Parathyroid adenoma (tissue), 2 donors: ENCODE data around the gene SPRED1.

ENCODE experiments used
- H2AFZ ChIP-seq: fragments of 300-600 bp; sonication (generic); one replicate; pipeline ENCODE4 v1.7.0; 2017; ENCODE audit warnings: antibody characterized with exemption, mild to moderate bottlenecking
- H3K27ac ChIP-seq: fragments of 300-600 bp; sonication (generic); one replicate; pipeline ENCODE4 v1.7.0; 2017
- H3K27me3 ChIP-seq: fragments of 300-600 bp; sonication (generic); one replicate; pipeline ENCODE4 v1.7.0; 2017; ENCODE audit warnings: low read length; ENCODE audit not compliant: control insufficient read depth, insufficient read depth
- H3K36me3 ChIP-seq: fragments of 300-600 bp; sonication (generic); one replicate; pipeline ENCODE4 v1.7.0; 2017; ENCODE audit warnings: low read length; ENCODE audit not compliant: control insufficient read depth, insufficient read depth
- H3K4me1 ChIP-seq: fragments of 300-600 bp; sonication (generic); one replicate; pipeline ENCODE4 v1.7.0; 2017; ENCODE audit warnings: control low read depth
- H3K4me2 ChIP-seq: fragments of 300-600 bp; sonication (generic); one replicate; pipeline ENCODE4 v1.7.0; 2017; ENCODE audit warnings: low read length
- H3K4me3 ChIP-seq: fragments of 300-600 bp; sonication (generic); one replicate; pipeline ENCODE4 v1.7.0; 2017; ENCODE audit warnings: low read depth, low read length
- H3K79me2 ChIP-seq: fragments of 300-600 bp; sonication (generic); one replicate; pipeline ENCODE4 v1.7.0; 2017; ENCODE audit warnings: control low read depth
- H3K9ac ChIP-seq: fragments of 300-600 bp; sonication (generic); one replicate; pipeline ENCODE4 v1.7.0; 2017; ENCODE audit warnings: mild to moderate bottlenecking
- H3K9me3 ChIP-seq: fragments of 300-600 bp; sonication (generic); one replicate; pipeline ENCODE4 v1.7.0; 2017; ENCODE audit warnings: low read length; ENCODE audit not compliant: control insufficient read depth
- TF ChIP-seq, protein P1 (sequence below): fragments of 300-600 bp; sonication (generic); IDR thresholded peaks from one replicate; pipeline ENCODE4 v1.7.0; 2017; ENCODE audit warnings: antibody characterized with exemption, mild to moderate bottlenecking
- donor health status: primary hyperparathyroidism.

SPRED1 gene

DNA sequence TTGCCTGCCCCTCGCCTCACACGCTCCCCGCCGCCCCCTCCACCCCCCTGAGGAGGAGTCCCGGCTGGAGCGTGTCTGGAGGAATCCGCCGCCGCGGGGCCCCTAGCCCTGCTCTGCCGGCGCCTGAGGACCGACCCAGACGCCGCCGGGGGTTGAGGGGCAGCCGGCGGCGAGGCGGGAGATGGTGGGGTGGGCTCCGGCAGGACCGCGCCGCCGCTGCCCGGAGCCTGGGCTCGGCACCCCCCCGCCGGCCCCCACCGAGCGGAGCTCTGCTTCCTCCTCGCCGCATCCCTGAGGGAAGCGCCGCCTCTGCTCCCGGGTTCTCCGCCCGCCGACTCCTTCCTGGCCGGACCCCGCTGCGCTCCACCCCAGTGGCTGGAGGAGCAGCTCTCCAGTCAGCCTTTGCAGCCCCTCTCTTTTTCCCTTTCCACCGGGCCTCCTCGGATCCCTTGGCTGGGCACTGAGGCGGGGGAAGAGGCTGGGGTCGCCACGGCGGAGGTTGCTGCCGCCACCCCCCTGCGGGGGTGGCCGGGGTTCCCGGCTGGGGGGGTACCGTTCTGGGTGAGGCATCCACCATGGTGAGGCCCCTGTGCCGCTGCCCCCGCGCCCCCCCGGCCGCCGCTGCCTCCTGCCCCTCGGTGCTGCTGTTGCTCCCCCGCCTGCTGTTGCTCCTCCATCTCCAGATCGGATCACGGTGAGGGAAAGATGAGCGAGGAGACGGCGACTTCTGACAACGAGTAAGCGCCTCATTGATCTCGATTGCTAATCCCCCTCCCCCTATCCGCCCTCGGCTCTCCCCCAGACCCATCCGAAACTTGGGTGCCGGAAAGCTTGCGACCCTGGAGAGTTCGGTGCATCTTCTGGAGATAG, at the start of gene SPRED1:
SPRED1 (plus strand) TSS at position 356 of the 870 bp plus-strand sequence; CDS start at position 706, 350 bp downstream.
- Histone ChIP-seq H3K27ac (peak within 1 kb of the TSS; percentile 95), H3K36me3 (no peaks in the 10 kb centered on the region), H3K9ac (peak within 1 kb of the TSS; percentile 76), H2AFZ (peak within 1 kb of the TSS; percentile 94), H3K79me2 (no peaks in the 10 kb centered on the region), H3K9me3 (no peaks in the 10 kb centered on the region), H3K27me3 (no peaks in the 10 kb centered on the region), H3K4me1 (no peaks in the 10 kb centered on the region), H3K4me3 (peak within 1 kb of the TSS; percentile 74), H3K4me2 (peak within 1 kb of the TSS; percentile 71)
- TF ChIP-seq, protein P1, sequence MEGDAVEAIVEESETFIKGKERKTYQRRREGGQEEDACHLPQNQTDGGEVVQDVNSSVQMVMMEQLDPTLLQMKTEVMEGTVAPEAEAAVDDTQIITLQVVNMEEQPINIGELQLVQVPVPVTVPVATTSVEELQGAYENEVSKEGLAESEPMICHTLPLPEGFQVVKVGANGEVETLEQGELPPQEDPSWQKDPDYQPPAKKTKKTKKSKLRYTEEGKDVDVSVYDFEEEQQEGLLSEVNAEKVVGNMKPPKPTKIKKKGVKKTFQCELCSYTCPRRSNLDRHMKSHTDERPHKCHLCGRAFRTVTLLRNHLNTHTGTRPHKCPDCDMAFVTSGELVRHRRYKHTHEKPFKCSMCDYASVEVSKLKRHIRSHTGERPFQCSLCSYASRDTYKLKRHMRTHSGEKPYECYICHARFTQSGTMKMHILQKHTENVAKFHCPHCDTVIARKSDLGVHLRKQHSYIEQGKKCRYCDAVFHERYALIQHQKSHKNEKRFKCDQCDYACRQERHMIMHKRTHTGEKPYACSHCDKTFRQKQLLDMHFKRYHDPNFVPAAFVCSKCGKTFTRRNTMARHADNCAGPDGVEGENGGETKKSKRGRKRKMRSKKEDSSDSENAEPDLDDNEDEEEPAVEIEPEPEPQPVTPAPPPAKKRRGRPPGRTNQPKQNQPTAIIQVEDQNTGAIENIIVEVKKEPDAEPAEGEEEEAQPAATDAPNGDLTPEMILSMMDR, result no peak

DNA sequence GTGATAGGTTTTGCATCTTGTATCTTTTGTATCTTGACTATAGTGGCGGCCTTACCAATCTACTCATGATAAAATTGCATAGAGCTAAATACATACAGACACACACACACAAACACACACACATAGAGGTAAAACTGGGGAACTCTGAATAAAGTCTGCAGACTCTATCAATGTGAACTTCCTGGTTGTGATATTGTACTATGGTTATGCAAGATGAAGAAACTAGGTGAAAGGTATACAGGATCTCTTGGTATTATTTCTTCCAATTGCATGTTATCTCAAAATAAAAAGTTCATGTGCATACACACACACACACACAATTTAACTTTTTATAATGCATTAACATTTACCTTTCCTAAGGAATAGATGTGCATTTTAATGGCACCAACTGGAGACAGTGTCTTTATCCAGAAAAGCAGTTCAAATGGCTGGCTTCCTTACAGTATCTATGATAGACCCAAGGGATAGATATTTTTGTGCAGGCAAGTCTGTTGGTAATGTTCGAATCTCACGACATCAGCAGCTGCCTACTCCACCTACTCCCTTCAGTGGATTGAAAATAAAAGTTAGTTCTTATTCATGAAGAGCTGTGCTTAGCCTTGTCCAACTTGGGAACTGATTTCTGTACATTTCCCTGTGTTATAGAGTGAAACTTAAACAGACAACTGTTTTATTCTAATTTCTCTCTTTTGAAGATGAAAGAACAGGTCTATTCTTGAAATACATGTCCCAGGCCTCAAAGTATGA, 46.9 kb upstream of the SPRED1 start:
- Histone ChIP-seq H3K79me2 (no peaks in the 10 kb centered on the region), H3K36me3 (no peaks in the 10 kb centered on the region), H3K27me3 (no peaks in the 10 kb centered on the region), H3K9me3 (no peaks in the 10 kb centered on the region), H3K4me2 (no peak overlapping the region), H2AFZ (no peak overlapping the region), H3K9ac (no peak overlapping the region), H3K27ac (no peak overlapping the region), H3K4me3 (no peak overlapping the region), H3K4me1 (no peaks in the 10 kb centered on the region)
- TF ChIP-seq, protein P1, result no peak

DNA sequence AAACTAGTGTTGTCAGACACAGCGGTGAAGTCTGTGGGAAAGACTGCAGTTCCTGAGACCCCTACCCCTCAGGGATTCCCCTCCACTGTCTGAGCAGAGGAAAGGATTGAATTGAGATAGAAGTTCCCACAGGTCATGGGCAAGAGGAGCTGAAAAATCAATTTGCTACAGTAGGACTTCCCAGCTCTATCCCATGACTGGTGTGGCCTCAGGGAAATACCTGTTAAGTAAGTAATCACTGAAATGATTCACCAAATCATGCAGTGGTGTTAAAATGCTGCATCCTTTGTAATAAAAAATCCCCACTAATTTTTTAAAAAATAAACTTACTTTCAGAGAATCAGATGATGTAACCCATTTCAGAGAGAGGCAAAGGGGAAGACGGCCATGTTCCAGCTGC, 45.0 kb upstream of the SPRED1 start:
- no peak overlapping the region for H3K27ac ChIP-seq
- no peak overlapping the region for H3K4me3 ChIP-seq
- no peaks in the 10 kb centered on the region for H3K36me3 ChIP-seq
- H2AFZ ChIP-seq, result no peak overlapping the region
- no peak overlapping the region for H3K9ac ChIP-seq
- no peaks in the 10 kb centered on the region for H3K9me3 ChIP-seq
- H3K79me2 ChIP-seq, result no peaks in the 10 kb centered on the region
- H3K4me1 ChIP-seq, result no peaks in the 10 kb centered on the region
- no peak overlapping the region for H3K4me2 ChIP-seq
- TF ChIP-seq, protein P1, result no peak
- H3K27me3 ChIP-seq, result no peaks in the 10 kb centered on the region

DNA sequence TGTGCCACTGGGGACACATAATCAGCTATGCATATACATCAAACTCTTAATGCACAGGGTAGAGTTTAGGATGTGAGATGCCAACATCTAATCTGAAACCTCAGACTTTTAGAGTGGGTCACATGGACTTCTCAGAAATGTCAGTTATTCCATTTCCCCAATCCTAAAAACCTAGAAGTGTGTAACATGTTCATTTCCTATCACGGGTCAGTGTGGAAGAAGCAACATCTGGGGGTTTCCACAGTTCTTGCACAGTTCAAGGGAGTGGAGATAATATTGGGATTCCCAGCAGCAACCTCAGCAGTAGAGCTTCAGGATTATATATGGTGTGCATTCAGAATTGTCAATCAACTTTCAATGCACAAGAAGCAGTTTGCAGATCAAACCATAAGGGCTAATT, 44.4 kb upstream of the SPRED1 start:
- TF ChIP-seq, protein P1, result no peak
- Histone ChIP-seq H2AFZ (no peak overlapping the region), H3K9me3 (no peaks in the 10 kb centered on the region)

More for the DNA sequence above, 44.4 kb upstream of the SPRED1 start:
- Histone ChIP-seq H3K27me3 (no peaks in the 10 kb centered on the region), H3K4me3 (no peak overlapping the region), H3K36me3 (no peaks in the 10 kb centered on the region), H3K4me1 (no peaks in the 10 kb centered on the region), H3K27ac (no peak overlapping the region), H3K4me2 (no peak overlapping the region), H3K79me2 (no peaks in the 10 kb centered on the region), H3K9ac (no peak overlapping the region)
